Gastrocnemius medialis (tissue), 4 donors: ENCODE data around the gene IL2RG. TPM values are rescaled to one million over a fixed set of nuclear protein-coding genes. Genes with fewer than 3 reads are reported as not detected.

Experiments
- ATAC-seq, 2 donors: fragments of 150-250 bp; one replicate each; pipeline ENCODE4 v1.9.1; 2016
- DNase-seq, 2 donors: peaks; one replicate each; pipeline ENCODE4 v3.0.0-alpha.2; 2019
- H3K27ac ChIP-seq, 4 donors: fragments of 200-600 bp; sonication (generic); 1 replicate in 1 of 4; 2 replicates in 3 of 4; pipeline ENCODE4 v1.5.1; 2016 to 2018; ENCODE audit warnings: mild to moderate bottlenecking in 2 of 4, moderate library complexity in 1 of 4
- H3K27me3 ChIP-seq, 3 donors: fragments of 200-600 bp; sonication (generic) in 2 of 3; 1 replicate in 1 of 3; 2 replicates in 2 of 3; pipeline versions ENCODE4 v1.5.1 to v1.6.0; 2016 to 2019; ENCODE audit warnings: mild to moderate bottlenecking in 1 of 3, moderate library complexity in 1 of 3
- H3K36me3 ChIP-seq, 2 donors: fragments of 200-600 bp; sonication (generic) in 1 of 2; one replicate each; pipeline ENCODE4 v1.5.1; 2017 to 2018
- H3K4me1 ChIP-seq, 2 donors: fragments of 200-600 bp; sonication (generic) in 1 of 2; one replicate each; pipeline ENCODE4 v1.5.1; 2016 to 2017; ENCODE audit warnings: mild to moderate bottlenecking in 2 of 2
- H3K4me3 ChIP-seq, 4 donors: fragments of 200-600 bp; sonication (generic) in 3 of 4; 1 replicate in 1 of 4; 2 replicates in 3 of 4; pipeline ENCODE4 v1.5.1; 2016 to 2019; ENCODE audit warnings: mild to moderate bottlenecking in 2 of 4
- H3K9me3 ChIP-seq, 3 donors: fragments of 200-600 bp; sonication (generic) in 2 of 3; 1 replicate in 1 of 3; 2 replicates in 2 of 3; pipeline ENCODE4 v1.5.1; 2016 to 2019
- CTCF ChIP-seq, 5 experiments: fragments of 450-650 bp in 3 of 5; fragments of 200-600 bp in 2 of 5; sonication (generic) in 2 of 5; IDR thresholded peaks in 4 of 5; conservative IDR thresholded peaks in 1 of 5; 1 replicate in 4 of 5; 2 replicates in 1 of 5; pipeline ENCODE4 v1.5.1; 2016 to 2019; ENCODE audit warnings: antibody characterized with exemption in 5 of 5, mild to moderate bottlenecking in 3 of 5, moderate library complexity in 3 of 5
- POLR2A ChIP-seq, 2 donors: fragments of 450-650 bp; IDR thresholded peaks; one replicate each; pipeline ENCODE4 v1.6.1; 2017; ENCODE audit warnings: antibody characterized with exemption in 2 of 2, mild to moderate bottlenecking in 2 of 2, moderate library complexity in 2 of 2
- in situ Hi-C, 4 donors: fragments of 200-750 bp; cut with MboI; loops; one replicate each; pipeline versions ENCODE4 v1.15.0 to v1.8.0; 2017; ENCODE audit warnings: low sequenced_read_pairs in 4 of 4
- intact Hi-C: fragments of 100-400 bp; cut with DNase I; formaldehyde crosslinking; loops from one replicate; pipeline ENCODE4 v1.15.1; 2023; ENCODE audit warnings: low total_unique reads
- total RNA-seq, 4 donors: library from RNA; depleted of rRNA; stranded (reverse); fragments of >200 nt; gene quantifications; one replicate each; pipeline versions ENCODE4 v1.1.0 to v1.2.3, GENCODE V29; 2016

Gene IL2RG
- total RNA-seq, 4 donors from 2014 or later = 0.78 to 3.6 (median 1.3) TPM; not detected in 1

DNA sequence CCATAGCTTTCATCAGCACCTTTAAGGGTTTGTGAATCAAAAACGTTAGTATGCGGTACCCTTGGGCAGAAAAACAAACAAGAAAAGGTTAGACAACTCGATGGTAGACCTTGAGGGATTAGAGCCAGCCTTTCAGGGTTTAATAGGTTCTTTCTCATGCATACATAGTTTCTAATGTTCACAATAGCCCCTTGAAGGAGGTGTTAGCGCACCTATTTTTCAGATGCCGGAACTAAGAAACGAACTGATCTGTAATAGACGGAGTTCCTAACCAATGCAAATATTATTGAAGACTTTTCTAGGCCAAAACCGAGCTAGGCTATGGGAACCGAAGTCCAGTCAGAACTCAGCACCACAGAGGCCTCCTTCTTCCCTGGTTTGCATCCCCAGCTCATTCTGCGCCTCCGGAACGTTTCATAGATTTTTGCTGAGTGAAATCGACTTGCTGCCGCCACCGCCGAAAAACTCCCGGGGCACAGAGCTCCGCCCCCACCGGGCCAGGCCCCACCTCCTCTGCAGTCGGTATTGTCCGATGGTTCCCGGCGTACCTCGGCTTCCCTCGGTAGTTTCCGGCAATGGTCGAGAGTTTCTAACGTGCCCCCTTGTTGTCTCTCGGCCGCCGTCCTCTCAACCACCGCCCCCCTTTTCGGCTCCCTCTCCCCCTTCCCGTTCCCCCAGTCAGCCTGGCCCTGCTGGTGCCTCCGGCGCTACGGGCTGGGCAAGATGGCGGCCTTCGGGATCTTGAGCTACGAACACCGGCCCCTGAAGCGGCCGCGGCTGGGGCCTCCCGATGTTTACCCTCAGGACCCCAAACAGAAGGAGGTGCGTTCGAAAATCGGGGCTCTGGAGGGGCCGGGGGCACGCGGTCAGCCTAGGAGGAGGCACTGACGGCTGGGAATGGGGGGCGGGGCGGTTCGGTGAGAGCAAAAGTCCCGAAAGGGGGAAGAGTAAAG, 6.9 kb upstream of the IL2RG start, which contains the start of gene MED12:
Gene MED12, plus strand, starts transcription at position 565 of the 953 bp plus-strand sequence. Its CDS starts 159 bp downstream, at position 724.
- peak within 1 kb of the TSS; percentile 87 to 92 (median 90) for H3K27ac ChIP-seq
- DNase-seq (peak; percentile 66 to 77), ATAC-seq (peak; percentile 96 to 97)
- H3K4me1 ChIP-seq = no peaks in the 10 kb centered on the region
- H3K27me3 ChIP-seq = no peaks in the 10 kb centered on the region
- TF ChIP-seq CTCF (IDR thresholded peaks at IDR 0.05 in 4 of 5, conservative IDR thresholded peaks at IDR 0.05 in 1 of 5) = no peak
- peak; percentile 17 to 29 for TF ChIP-seq POLR2A (IDR thresholded peaks at IDR 0.05)
- in situ Hi-C loops = no loop called here
- peak within 1 kb of the TSS; percentile 70 to 80 (median 75) for H3K4me3 ChIP-seq
- H3K36me3 ChIP-seq = peaks cover 0 to 25% of the 10 kb centered on the region in 2 donors
- intact Hi-C loops = loop anchor here (1.0 to 2.0 kb wide), 3 partner anchors 22 to 61 kb away; partner anchors contain the start of gene SNX12
- no peaks in the 10 kb centered on the region for H3K9me3 ChIP-seq

DNA sequence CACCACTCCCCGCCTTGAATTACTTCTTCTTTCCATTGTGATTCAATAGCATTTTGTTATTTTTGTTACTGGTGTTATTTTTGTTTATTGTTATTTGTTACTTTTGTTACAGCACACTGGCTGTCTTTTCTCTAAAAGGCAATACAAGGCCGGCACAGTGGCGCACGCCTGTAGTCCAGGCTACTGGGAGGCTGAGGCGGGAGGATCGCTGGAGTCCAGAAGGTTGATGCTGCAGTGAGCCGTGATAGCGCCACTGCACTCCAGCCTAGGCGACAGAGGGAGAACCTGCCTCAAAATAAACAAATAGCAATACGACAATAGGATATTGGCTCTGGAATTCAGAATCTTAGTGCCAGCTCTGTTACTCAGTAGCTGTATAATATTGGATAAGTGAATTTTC, 6.0 kb upstream of the IL2RG start:
- no peak for TF ChIP-seq CTCF (IDR thresholded peaks at IDR 0.05 in 4 of 5, conservative IDR thresholded peaks at IDR 0.05 in 1 of 5)
- Histone ChIP-seq H3K9me3 (no peaks in the 10 kb centered on the region), H3K27me3 (no peaks in the 10 kb centered on the region), H3K27ac (no peak overlapping the region), H3K4me3 (no peak overlapping the region), H3K36me3 (peaks cover 0 to 16% of the 10 kb centered on the region in 2 donors), H3K4me1 (no peaks in the 10 kb centered on the region)
- no peak for ATAC-seq
- intact Hi-C loops = no loop called here
- DNase-seq = no peak
- in situ Hi-C loops = no loop called here

DNA sequence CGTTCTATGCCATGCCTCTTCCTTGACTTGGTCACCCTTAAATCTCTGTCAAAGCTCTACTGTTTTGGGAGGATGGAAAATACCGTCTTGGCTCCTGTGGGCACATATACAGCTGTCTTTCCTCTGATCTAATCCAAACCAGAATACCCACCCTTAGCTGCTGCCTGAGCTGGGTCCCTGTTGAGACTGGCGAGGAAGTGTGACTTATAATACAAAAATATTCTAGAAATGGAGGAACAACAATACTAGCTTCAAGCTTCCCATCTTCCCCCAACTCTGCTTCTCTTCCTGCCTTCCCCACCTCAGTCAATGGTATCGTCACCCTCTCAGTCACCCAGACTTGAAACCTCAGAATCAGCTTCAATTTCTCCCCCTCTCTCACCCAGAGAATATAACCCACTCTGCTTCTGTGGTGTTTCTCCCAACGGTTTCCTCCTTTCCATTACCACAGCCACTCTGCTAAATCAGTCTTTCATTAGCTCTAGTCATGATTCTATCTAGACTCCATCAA, 599 bp upstream of the IL2RG start:
- TF ChIP-seq CTCF (IDR thresholded peaks at IDR 0.05 in 4 of 5, conservative IDR thresholded peaks at IDR 0.05 in 1 of 5) (no peak), POLR2A (IDR thresholded peaks at IDR 0.05) (no peak)

DNA sequence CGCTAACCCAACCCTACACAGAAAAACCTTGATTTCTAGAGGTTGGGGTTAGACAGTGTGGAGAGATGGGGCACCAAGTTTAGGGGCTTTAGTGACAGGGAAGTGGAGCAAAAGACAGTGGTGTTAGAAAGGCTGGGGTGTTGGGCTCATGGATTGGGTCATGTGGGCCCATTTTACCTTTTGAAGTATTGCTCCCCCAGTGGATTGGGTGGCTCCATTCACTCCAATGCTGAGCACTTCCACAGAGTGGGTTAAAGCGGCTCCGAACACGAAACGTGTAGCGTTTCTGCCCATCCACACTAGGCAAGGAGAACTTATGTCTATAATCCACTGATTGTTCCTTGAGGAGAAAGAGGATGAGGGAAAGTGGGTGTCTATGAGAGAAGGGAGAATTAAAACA, 2.3 kb downstream of the IL2RG start:
- Histone ChIP-seq H3K4me1 (no peaks in the 10 kb centered on the region), H3K27me3 (no peaks in the 10 kb centered on the region), H3K36me3 (no peaks in the 10 kb centered on the region), H3K9me3 (no peaks in the 10 kb centered on the region), H3K27ac (no peak overlapping the region), H3K4me3 (no peak overlapping the region)
- ATAC-seq (no peak), DNase-seq (no peak)
- intact Hi-C loops = no loop called here
- TF ChIP-seq POLR2A (IDR thresholded peaks at IDR 0.05) (no peak), CTCF (IDR thresholded peaks at IDR 0.05 in 4 of 5, conservative IDR thresholded peaks at IDR 0.05 in 1 of 5) (no peak)
- in situ Hi-C loops = no loop called here

More for the DNA sequence above, 599 bp upstream of the IL2RG start:
- H3K4me1 ChIP-seq = no peaks in the 10 kb centered on the region
- in situ Hi-C loops = no loop called here
- ATAC-seq (no peak), DNase-seq (no peak)
- no peaks in the 10 kb centered on the region for H3K27me3 ChIP-seq
- H3K36me3 ChIP-seq = no peaks in the 10 kb centered on the region
- H3K9me3 ChIP-seq = no peaks in the 10 kb centered on the region
- intact Hi-C loops = no loop called here
- no peak overlapping the region for H3K4me3 ChIP-seq
- peak overlapping the region in 1 of 4 donors; percentile 18 for H3K27ac ChIP-seq
